ENCODE data around the gene PRR19.

DNA sequence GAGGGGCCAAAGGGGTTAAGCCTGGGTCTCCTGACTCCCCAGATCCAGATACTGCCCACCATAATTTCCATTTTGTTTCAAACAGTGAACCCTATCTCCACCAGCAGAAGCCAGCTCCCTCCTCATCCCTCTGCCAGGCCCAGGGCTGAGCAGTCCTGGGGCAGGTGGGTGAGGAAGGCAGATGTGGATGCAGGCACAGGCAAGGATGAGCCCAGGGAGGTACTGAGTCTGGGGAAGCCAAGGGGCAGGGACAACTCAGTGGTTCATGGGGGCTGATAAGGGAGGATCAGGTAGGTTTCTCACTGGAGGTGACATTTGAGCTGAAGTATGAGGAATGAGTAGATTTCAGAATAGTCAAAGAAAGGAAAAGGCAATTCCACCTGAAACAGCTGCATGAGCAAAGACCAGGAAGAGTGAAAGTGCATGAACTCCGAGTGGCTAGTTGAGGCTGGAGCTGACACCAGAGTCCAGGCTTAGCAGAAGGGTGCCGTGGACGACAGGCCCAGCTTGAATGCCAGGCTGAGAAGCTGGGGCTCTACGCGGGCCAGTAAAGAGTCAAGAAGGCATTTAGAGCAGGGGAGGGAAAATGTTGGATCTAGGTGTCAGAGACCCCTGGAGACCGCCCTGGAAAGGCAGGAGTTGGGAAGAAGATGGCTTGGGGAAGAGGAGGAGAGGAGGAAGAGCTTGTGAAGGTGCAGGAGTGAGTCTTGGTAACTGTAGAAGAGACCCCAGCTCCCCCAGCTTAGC, 22.6 kb upstream of the PRR19 start:
- no peak for TF ChIP-seq CTCF (conservative IDR thresholded peaks at IDR 0.05)
- no peak for TF ChIP-seq ZFX (IDR thresholded peaks at IDR 0.05)

All from C4-2B (cell line).